ENCODE results near the gene RCAN3.
"Not testable (repeated sequence)": the region's sequence is repeated elsewhere in the genome, so short reads cannot be mapped to it uniquely, and the experiment has no call there.

Gene RCAN3

GRCh38 chr1:24489674-24490073 lies 13.0 kb upstream of the RCAN3 start:
- Histone ChIP-seq H3K4me3 (ENCODE audit: low read depth, low read length) (no peak overlapping the region), H3K4me1 (no peaks in the 10 kb centered on the region), H3K36me3 (no peaks in the 10 kb centered on the region), H3K9me3 (no peaks in the 10 kb centered on the region), H3K27me3 (no peaks in the 10 kb centered on the region)
- no peak for DNase-seq
- TF ChIP-seq CTCF (IDR thresholded peaks at IDR 0.05; ENCODE audit: low read depth, low read length), result no peak

DNA sequence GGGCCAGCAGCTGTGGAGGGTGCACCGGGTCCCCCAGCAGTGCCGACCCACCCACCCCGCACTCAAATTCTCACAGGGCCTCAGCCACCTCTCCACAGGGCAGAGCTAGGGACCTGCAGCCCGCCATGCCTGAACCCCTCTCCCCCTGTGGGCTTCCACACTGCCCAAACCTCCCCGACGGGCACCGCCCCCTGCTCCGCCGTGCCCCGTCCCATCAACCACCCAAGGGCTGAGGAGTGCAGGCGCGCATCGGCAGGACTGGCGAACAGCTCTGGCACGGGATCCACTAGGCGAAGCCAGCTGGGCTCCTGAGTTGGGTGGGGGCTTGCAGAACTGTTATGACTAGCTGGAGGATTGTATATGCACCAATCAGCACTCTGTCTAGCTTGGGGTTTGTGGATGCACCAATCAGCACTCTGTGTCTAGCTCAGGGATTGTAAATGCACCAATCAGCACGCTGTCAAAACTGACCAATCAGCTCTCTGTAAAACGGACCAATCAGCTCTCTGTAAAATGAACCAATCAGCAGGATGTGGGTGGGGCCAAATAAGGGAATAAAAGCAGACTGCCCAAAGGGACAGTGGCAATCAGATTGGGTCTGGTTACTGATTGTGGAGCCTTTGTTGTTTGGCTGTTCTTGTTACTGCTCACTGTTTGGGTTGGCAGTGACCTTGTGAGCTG lies 12.4 kb upstream of the RCAN3 start:
- H3K4me1 ChIP-seq, result no peaks in the 10 kb centered on the region
- no peak for DNase-seq
- no peak for TF ChIP-seq CTCF (IDR thresholded peaks at IDR 0.05; ENCODE audit: low read depth, low read length)

DNA sequence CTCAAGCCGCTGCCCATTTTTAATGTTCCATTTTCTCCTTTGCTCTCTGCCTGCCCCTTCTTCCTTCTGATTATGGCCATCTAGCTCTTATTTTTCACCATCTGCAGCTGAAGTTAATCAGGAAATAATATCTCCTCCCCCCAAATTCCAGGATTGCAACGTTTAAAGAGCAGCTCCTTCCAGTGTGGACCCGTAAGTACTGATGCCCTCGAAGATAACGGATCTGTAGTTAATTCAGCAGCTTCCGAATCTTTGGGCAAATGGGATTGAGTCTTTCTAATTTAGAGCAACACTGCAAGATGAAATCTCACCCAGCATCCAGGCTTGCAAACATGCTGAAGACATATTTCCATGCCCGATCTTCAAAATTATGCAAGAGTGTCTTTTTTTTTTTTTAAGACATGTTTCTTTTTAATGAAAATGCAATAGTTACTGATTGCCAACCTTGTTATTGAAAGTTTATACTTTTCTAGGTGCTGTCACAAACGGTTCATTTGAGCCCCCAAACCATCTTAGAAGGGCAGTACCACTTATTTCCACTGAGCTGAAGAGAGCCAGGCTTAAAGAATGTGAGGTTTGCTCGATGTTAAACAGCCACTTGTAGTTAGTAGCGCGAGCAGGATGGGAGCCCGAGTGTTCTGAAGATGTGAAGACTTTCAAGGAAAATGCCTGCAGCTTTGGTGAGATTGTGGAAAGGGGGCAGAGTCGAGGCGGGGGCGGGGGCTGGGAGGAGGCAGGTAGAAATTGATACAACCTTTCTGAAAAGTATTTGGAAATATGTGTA lies 10.9 kb upstream of the RCAN3 start:
- DNase-seq, result no peak
- H3K4me3 ChIP-seq (ENCODE audit: low read depth, low read length), result no peak overlapping the region
- H3K4me1 ChIP-seq, result no peaks in the 10 kb centered on the region
- H3K9me3 ChIP-seq, result no peaks in the 10 kb centered on the region
- no peak for TF ChIP-seq CTCF (IDR thresholded peaks at IDR 0.05; ENCODE audit: low read depth, low read length)
- no peaks in the 10 kb centered on the region for H3K36me3 ChIP-seq
- no peaks in the 10 kb centered on the region for H3K27me3 ChIP-seq

More for the DNA sequence above, 12.4 kb upstream of the RCAN3 start:
- no peaks in the 10 kb centered on the region for H3K27me3 ChIP-seq
- no peaks in the 10 kb centered on the region for H3K36me3 ChIP-seq
- H3K9me3 ChIP-seq, result no peaks in the 10 kb centered on the region
- H3K4me3 ChIP-seq (ENCODE audit: low read depth, low read length), result no peak overlapping the region

GRCh38 chr1:24492935-24493334 lies 9.7 kb upstream of the RCAN3 start:
- H3K4me3 ChIP-seq (ENCODE audit: low read depth, low read length); DNase-seq; H3K27me3 ChIP-seq; H3K4me1 ChIP-seq; H3K9me3 ChIP-seq; H3K36me3 ChIP-seq: not testable (repeated sequence)

DNA sequence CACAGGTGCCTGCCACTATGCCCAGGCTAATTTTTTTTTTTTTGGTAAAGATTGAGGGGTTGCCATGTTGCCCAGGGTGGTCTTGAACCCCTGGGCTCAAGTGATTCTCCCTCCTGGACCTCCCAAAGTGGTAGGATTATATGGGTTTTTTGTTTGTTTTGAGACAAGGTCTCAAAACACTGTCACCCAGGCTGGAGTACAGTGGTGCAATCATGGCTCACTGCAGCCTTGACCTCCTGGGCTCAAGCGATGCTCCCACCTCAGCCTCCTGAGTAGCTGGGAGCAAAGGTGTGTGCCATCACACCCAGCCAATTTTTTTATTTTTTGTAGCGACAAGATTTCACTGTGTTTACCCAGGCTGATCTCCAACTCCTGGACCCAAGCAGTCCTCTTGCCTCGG lies 8.9 kb upstream of the RCAN3 start:
- H3K36me3 ChIP-seq, result no peaks in the 10 kb centered on the region
- DNase-seq, result no peak
- H3K4me3 ChIP-seq (ENCODE audit: low read depth, low read length), result no peak overlapping the region
- TF ChIP-seq CTCF (IDR thresholded peaks at IDR 0.05; ENCODE audit: low read depth, low read length), result no peak
- no peaks in the 10 kb centered on the region for H3K9me3 ChIP-seq
- peaks cover 4% of the 10 kb centered on the region for H3K27me3 ChIP-seq
- no peaks in the 10 kb centered on the region for H3K4me1 ChIP-seq

- peaks cover 21% of the 10 kb centered on the region for H3K27me3 ChIP-seq
- H3K36me3 ChIP-seq, result no peaks in the 10 kb centered on the region
- no peak for DNase-seq
- TF ChIP-seq CTCF (IDR thresholded peaks at IDR 0.05; ENCODE audit: low read depth, low read length), result no peak
- H3K4me3 ChIP-seq (ENCODE audit: low read depth, low read length), result no peak overlapping the region
- H3K4me1 ChIP-seq, result no peaks in the 10 kb centered on the region
- no peaks in the 10 kb centered on the region for H3K9me3 ChIP-seq
Observed at GRCh38 chr1:24498589-24498988, 4.0 kb upstream of the RCAN3 start.
